ENCODE data around the gene C9orf85.

DNA sequence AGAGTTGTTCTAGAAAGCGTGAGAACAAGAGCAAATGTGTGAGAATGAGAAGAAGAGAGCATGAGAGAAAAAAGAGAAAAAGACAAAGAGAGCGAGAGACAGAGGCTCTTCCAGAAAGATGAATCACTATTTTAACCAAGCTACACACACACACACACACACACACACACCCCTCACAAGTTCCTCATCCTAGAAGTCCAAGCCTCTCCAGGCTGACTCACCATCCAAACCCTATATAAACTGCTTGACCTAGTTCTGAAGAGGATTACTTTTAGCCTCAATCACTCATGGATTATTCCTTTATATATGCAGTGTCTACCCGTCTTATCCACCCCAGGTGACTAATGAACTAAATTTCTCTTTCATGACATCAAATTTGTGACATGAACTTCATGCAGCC, 111.4 kb downstream of the C9orf85 start:
- TF ChIP-seq, protein P1, sequence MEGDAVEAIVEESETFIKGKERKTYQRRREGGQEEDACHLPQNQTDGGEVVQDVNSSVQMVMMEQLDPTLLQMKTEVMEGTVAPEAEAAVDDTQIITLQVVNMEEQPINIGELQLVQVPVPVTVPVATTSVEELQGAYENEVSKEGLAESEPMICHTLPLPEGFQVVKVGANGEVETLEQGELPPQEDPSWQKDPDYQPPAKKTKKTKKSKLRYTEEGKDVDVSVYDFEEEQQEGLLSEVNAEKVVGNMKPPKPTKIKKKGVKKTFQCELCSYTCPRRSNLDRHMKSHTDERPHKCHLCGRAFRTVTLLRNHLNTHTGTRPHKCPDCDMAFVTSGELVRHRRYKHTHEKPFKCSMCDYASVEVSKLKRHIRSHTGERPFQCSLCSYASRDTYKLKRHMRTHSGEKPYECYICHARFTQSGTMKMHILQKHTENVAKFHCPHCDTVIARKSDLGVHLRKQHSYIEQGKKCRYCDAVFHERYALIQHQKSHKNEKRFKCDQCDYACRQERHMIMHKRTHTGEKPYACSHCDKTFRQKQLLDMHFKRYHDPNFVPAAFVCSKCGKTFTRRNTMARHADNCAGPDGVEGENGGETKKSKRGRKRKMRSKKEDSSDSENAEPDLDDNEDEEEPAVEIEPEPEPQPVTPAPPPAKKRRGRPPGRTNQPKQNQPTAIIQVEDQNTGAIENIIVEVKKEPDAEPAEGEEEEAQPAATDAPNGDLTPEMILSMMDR (IDR thresholded peaks at IDR 0.05; ENCODE audit: poor library complexity) = no peak
- TF ChIP-seq EZH2phosphoT487 (IDR thresholded peaks at IDR 0.05; ENCODE audit: low read depth, severe bottlenecking, unreplicated experiment) (no peak), EZH2 (IDR thresholded peaks at IDR 0.05; ENCODE audit: borderline replicate concordance) (no peak)
